GM12878 (cell line): ENCODE results near the gene C1QTNF1.

ENCODE experiments used
- LARP7 ChIP-seq: fragments of 450-650 bp; IDR thresholded peaks from 2 replicates; pipeline ENCODE4 v1.6.1; 2017; ENCODE audit warnings: mild to moderate bottlenecking
- POLR2A ChIP-seq: IDR thresholded peaks from 2 replicates; pipeline ENCODE4 v1.6.1; 2011; ENCODE audit warnings: low read depth, mild to moderate bottlenecking, low read length
- POLR2AphosphoS5 ChIP-seq: IDR thresholded peaks from 2 replicates; pipeline ENCODE4 v1.6.1; 2011; ENCODE audit warnings: mild to moderate bottlenecking, low read length, inconsistent platforms
- RAD51 ChIP-seq: fragments of 450-650 bp; IDR thresholded peaks from 2 replicates; pipeline ENCODE4 v1.6.1; 2016; ENCODE audit warnings: moderate library complexity, mild to moderate bottlenecking, inconsistent platforms
- TCF12 ChIP-seq: IDR thresholded peaks from 2 replicates; pipeline ENCODE4 v1.6.1; 2011; ENCODE audit warnings: low read depth, mild to moderate bottlenecking, low read length
- TF ChIP-seq, protein P1 (sequence below): fragments of 450-650 bp; formaldehyde crosslinking; IDR thresholded peaks from 2 replicates; pipeline ENCODE4 v1.4.0; 2022; ENCODE audit warnings: mild to moderate bottlenecking, moderate library complexity

DNA sequence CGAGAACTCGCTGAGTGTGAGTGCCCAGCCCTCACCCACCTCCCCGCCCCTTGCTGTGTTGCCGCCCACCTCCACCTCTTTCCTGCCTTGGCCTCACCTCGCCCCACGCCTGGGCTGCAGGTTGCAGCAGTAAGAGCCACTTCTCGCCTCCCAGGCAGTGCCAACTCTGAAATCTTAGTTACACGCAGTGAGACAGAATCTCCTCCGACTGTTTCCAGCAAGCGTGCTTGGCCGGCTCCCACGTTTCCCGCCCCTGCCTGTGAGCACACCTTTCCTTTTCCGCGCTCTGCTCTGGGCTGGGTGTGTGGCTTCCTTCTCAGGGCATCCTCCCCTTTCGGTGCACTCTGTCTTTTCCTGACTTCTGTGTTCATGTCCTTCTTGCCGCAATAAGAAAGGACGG is 56.4 kb downstream of the C1QTNF1 start:
- TF ChIP-seq, protein P1, sequence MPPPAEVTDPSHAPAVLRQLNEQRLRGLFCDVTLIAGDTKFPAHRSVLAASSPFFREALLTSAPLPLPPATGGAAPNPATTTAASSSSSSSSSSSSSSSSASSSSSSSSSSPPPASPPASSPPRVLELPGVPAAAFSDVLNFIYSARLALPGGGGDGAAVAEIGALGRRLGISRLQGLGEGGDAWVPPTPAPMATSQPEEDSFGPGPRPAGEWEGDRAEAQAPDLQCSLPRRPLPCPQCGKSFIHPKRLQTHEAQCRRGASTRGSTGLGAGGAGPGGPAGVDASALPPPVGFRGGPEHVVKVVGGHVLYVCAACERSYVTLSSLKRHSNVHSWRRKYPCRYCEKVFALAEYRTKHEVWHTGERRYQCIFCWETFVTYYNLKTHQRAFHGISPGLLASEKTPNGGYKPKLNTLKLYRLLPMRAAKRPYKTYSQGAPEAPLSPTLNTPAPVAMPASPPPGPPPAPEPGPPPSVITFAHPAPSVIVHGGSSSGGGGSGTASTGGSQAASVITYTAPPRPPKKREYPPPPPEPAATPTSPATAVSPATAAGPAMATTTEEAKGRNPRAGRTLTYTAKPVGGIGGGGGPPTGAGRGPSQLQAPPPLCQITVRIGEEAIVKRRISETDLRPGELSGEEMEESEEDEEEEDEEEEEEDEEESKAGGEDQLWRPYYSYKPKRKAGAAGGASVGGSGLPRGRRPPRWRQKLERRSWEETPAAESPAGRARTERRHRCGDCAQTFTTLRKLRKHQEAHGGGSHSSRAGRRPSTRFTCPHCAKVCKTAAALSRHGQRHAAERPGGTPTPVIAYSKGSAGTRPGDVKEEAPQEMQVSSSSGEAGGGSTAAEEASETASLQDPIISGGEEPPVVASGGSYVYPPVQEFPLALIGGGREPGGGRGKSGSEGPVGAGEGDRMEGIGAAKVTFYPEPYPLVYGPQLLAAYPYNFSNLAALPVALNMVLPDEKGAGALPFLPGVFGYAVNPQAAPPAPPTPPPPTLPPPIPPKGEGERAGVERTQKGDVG (CRISPR knock-in tag), result no peak
- no peak for TF ChIP-seq LARP7
- no peak for TF ChIP-seq POLR2AphosphoS5
- no peak for TF ChIP-seq TCF12
- no peak for TF ChIP-seq POLR2A
- TF ChIP-seq RAD51, result no peak
